ENCODE measurements around the gene CERS6.

DNA sequence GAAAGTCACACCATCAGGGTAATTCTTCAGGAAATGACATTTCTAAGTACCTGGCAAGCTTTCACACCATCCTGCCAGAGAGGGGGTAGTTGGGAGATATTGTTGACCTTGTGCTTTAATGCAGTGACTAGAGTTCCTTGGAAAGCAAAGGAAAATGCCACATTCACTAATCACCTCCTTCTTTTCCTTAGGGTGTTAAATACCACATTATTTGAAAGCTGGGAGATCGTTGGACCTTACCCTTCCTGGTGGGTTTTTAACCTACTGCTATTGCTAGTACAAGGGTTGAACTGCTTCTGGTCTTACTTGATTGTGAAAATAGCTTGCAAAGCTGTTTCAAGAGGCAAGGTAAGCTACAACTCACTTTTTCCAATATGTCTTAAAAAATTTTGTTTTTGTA lies 309.3 kb downstream of the CERS6 start:
- TF ChIP-seq CTCF (IDR thresholded peaks at IDR 0.05), result no peak
- TF ChIP-seq POLR2A (IDR thresholded peaks at IDR 0.05), result no peak

All from testis (tissue), 2 donors.